SK-N-SH (cell line): ENCODE results near the gene GASK1B.

ENCODE experiments used
- CTCF ChIP-seq: fragments of 200-600 bp; sonication (generic); IDR thresholded peaks from 2 replicates; pipeline ENCODE4 v1.6.1; 2017; ENCODE audit warnings: antibody characterized with exemption, mild to moderate bottlenecking, moderate library complexity
- EP300 ChIP-seq, 2 experiments: IDR thresholded peaks; 2 replicates each; pipeline versions ENCODE4 v1.4.0 to v1.6.1; 2012; ENCODE audit warnings: borderline replicate concordance in 1 of 2, low read depth in 1 of 2, low read length in 1 of 2
- GABPA ChIP-seq: IDR thresholded peaks from 2 replicates; pipeline ENCODE4 v1.4.0; 2012; ENCODE audit warnings: low read depth, mild to moderate bottlenecking
- GATA2 ChIP-seq: sonication (generic); formaldehyde crosslinking; IDR thresholded peaks from 2 replicates; pipeline ENCODE4 v1.5.0; 2020; ENCODE audit warnings: mild to moderate bottlenecking, missing genetic modification reagents
- IRF3 ChIP-seq: fragments of 150-350 bp; IDR thresholded peaks from 2 replicates; pipeline ENCODE4 v1.6.1; 2016; ENCODE audit warnings: mild to moderate bottlenecking, low read depth, low read length
- JUND ChIP-seq: IDR thresholded peaks from 2 replicates; pipeline ENCODE4 v1.4.0; 2012
- POLR2AphosphoS5 ChIP-seq: IDR thresholded peaks from 2 replicates; pipeline ENCODE4 v1.6.1; 2012; ENCODE audit warnings: low read depth, low read length
- RAD21 ChIP-seq: IDR thresholded peaks from 2 replicates; pipeline ENCODE4 v1.6.1; 2012; ENCODE audit warnings: mild to moderate bottlenecking, low read length
- RFX5 ChIP-seq: IDR thresholded peaks from 2 replicates; pipeline ENCODE4 v1.6.1; 2012; ENCODE audit warnings: mild to moderate bottlenecking, improper control_type of control experiment, low read length
- TEAD4 ChIP-seq: IDR thresholded peaks from 2 replicates; pipeline ENCODE4 v1.4.0; 2012; ENCODE audit warnings: mild to moderate bottlenecking, borderline replicate concordance; ENCODE audit not compliant: insufficient read depth
- TF ChIP-seq, protein P1 (sequence below): IDR thresholded peaks from 2 replicates; pipeline ENCODE4 v1.4.0; 2012; ENCODE audit warnings: low read depth, borderline replicate concordance
- TF ChIP-seq, protein P2 (sequence below): IDR thresholded peaks from 2 replicates; pipeline ENCODE4 v1.4.0; 2012; ENCODE audit warnings: low read depth

- no peak for TF ChIP-seq CTCF
- no peak for TF ChIP-seq GATA2
- TF ChIP-seq IRF3: no peak
- no peak for TF ChIP-seq EP300 (IDR thresholded peaks at IDR 0.05; ENCODE audit: borderline replicate concordance in 1 of 2, low read depth in 1 of 2, low read length in 1 of 2)
- TF ChIP-seq JUND: no peak
- TF ChIP-seq POLR2AphosphoS5: no peak
- TF ChIP-seq TEAD4: no peak
- TF ChIP-seq, protein P1, sequence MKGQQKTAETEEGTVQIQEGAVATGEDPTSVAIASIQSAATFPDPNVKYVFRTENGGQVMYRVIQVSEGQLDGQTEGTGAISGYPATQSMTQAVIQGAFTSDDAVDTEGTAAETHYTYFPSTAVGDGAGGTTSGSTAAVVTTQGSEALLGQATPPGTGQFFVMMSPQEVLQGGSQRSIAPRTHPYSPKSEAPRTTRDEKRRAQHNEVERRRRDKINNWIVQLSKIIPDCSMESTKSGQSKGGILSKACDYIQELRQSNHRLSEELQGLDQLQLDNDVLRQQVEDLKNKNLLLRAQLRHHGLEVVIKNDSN: no peak
- TF ChIP-seq, protein P2, sequence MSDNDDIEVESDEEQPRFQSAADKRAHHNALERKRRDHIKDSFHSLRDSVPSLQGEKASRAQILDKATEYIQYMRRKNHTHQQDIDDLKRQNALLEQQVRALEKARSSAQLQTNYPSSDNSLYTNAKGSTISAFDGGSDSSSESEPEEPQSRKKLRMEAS: no peak
- TF ChIP-seq RFX5: no peak
- no peak for TF ChIP-seq RAD21
- no peak for TF ChIP-seq GABPA
Measured at GRCh38 chr4:158197194-158197776, 24.5 kb upstream of the GASK1B start.
